OCI-LY1 (cell line): Measurements from ENCODE around the gene SIRPA.

ENCODE experiments used
- H2AFZ ChIP-seq: fragments of 200-600 bp; sonication (generic), shearing (Covaris generic); 2 replicates; pipeline ENCODE4 v1.6.0; 2014; ENCODE audit warnings: antibody characterized with exemption, mild to moderate bottlenecking, low read length
- H3F3A ChIP-seq: fragments of 200-600 bp; sonication (generic), shearing (Covaris generic); 2 replicates; pipeline ENCODE4 v1.6.0; 2014; ENCODE audit warnings: mild to moderate bottlenecking, antibody characterized with exemption, low read length, moderate library complexity; ENCODE audit not compliant: insufficient read depth
- H3K27ac ChIP-seq: fragments of 200-600 bp; sonication (generic); 2 replicates; pipeline ENCODE4 v1.5.1; 2014; ENCODE audit warnings: low read length, mixed run types, mild to moderate bottlenecking, low read depth; ENCODE audit not compliant: poor library complexity, severe bottlenecking
- H3K27me3 ChIP-seq: fragments of 200-600 bp; sonication (generic); 2 replicates; pipeline ENCODE4 v1.6.0; 2014; ENCODE audit warnings: antibody characterized with exemption, mild to moderate bottlenecking, low read length, moderate library complexity; ENCODE audit not compliant: insufficient read depth
- H3K36me3 ChIP-seq: fragments of 200-600 bp; sonication (generic); 2 replicates; pipeline ENCODE4 v1.6.1; 2014; ENCODE audit warnings: mild to moderate bottlenecking, antibody characterized with exemption, low read length, moderate library complexity, mixed read lengths; ENCODE audit not compliant: insufficient read depth
- H3K4me1 ChIP-seq: fragments of 200-600 bp; sonication (generic); 2 replicates; pipeline ENCODE4 v1.5.1; 2014; ENCODE audit warnings: mild to moderate bottlenecking, low read length, moderate library complexity; ENCODE audit not compliant: insufficient read depth, severe bottlenecking
- H3K4me2 ChIP-seq: fragments of 200-600 bp; sonication (generic), shearing (Covaris generic); 2 replicates; pipeline ENCODE4 v1.6.1; 2014; ENCODE audit warnings: low read length
- H3K4me3 ChIP-seq: fragments of 200-600 bp; sonication (generic); 2 replicates; pipeline ENCODE4 v1.5.1; 2014; ENCODE audit warnings: low read length, low read depth, mild to moderate bottlenecking, mixed read lengths; ENCODE audit not compliant: poor library complexity, severe bottlenecking
- H3K79me2 ChIP-seq: fragments of 200-600 bp; shearing (Covaris generic); 2 replicates; pipeline ENCODE4 v1.6.1; 2016; ENCODE audit warnings: mixed run types, low read length, mixed read lengths; ENCODE audit not compliant: insufficient read depth
- H3K9ac ChIP-seq: fragments of 200-600 bp; sonication (generic), shearing (Covaris generic); 2 replicates; pipeline ENCODE4 v1.6.1; 2014; ENCODE audit warnings: mild to moderate bottlenecking, low read length, mixed read lengths
- H3K9me2 ChIP-seq: fragments of 200-600 bp; sonication (generic), shearing (Covaris generic); 2 replicates; pipeline ENCODE4 v1.6.1; 2014; ENCODE audit warnings: low read depth, mild to moderate bottlenecking, low read length, mixed read lengths
- H3K9me3 ChIP-seq: fragments of 200-600 bp; shearing (Covaris generic); 2 replicates; pipeline ENCODE4 v1.6.1; 2014; ENCODE audit warnings: low read length, mixed read lengths
- H4K20me1 ChIP-seq: fragments of 200-600 bp; sonication (generic), shearing (Covaris generic); 2 replicates; pipeline ENCODE4 v1.6.0; 2016; ENCODE audit warnings: mild to moderate bottlenecking, low read length; ENCODE audit not compliant: insufficient read depth
- EZH2 ChIP-seq: fragments of 200-600 bp; sonication (generic), shearing (Covaris generic); IDR thresholded peaks from 2 replicates; pipeline ENCODE4 v1.8.0; 2017; ENCODE audit warnings: borderline replicate concordance, mixed run types, mild to moderate bottlenecking, antibody characterized with exemption, low read length, moderate library complexity, mixed read lengths
- TF ChIP-seq, protein P1 (sequence below): fragments of 200-600 bp; sonication (generic), shearing (Covaris generic); IDR thresholded peaks from 2 replicates; pipeline ENCODE4 v1.5.1; 2017; ENCODE audit warnings: mild to moderate bottlenecking, antibody characterized with exemption, low read length, moderate library complexity, mixed read lengths

SIRPA gene

DNA sequence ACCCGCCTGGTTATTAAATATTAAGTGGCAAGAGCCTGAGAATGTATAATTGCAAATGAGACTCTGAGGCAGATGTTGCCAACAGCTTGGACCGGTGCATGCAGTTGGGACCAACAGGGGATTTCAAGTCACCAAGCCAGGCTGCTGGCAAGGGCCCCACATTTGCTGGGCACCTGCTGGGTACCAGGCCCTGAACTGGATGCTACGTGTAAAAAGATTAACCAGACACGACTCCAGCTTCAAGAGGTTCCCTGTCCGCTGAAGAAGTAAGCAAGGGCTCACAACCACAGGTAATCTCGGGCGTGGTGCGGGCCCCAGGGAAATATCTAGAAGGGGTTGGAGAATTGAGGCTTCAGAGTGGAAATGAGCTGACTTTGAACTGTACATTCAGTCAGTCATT is 13.2 kb upstream of the SIRPA start:
- Histone ChIP-seq H3K27me3 (no peaks in the 10 kb centered on the region), H3K4me1 (no peaks in the 10 kb centered on the region), H3K79me2 (no peaks in the 10 kb centered on the region), H2AFZ (no peak overlapping the region), H3K27ac (no peak overlapping the region), H3K4me3 (no peak overlapping the region), H3F3A (no peaks in the 10 kb centered on the region), H3K9ac (no peak overlapping the region), H3K9me2 (no peaks in the 10 kb centered on the region), H3K4me2 (no peak overlapping the region), H4K20me1 (no peaks in the 10 kb centered on the region), H3K9me3 (no peaks in the 10 kb centered on the region), H3K36me3 (no peaks in the 10 kb centered on the region)
- TF ChIP-seq EZH2, result no peak
- TF ChIP-seq, protein P1, sequence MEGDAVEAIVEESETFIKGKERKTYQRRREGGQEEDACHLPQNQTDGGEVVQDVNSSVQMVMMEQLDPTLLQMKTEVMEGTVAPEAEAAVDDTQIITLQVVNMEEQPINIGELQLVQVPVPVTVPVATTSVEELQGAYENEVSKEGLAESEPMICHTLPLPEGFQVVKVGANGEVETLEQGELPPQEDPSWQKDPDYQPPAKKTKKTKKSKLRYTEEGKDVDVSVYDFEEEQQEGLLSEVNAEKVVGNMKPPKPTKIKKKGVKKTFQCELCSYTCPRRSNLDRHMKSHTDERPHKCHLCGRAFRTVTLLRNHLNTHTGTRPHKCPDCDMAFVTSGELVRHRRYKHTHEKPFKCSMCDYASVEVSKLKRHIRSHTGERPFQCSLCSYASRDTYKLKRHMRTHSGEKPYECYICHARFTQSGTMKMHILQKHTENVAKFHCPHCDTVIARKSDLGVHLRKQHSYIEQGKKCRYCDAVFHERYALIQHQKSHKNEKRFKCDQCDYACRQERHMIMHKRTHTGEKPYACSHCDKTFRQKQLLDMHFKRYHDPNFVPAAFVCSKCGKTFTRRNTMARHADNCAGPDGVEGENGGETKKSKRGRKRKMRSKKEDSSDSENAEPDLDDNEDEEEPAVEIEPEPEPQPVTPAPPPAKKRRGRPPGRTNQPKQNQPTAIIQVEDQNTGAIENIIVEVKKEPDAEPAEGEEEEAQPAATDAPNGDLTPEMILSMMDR, result no peak

DNA sequence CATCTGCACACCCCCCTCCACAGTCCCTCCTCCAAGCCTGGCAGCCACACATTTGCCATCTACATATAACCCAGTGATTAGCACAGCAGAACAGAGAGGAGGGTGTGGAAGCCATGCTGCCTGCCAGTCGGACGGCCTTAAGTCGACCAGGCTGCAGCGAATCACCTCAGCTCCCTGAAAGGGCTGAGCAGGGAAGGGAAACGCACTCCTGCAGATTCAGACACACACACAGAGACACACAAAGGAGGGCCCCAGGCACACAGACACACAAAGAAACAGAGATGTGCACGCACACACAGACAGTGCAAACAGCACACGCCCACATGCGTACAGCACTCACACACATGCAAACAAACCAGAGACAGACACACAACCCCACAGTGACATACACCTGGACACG is 11.2 kb upstream of the SIRPA start:
- Histone ChIP-seq H3K36me3 (no peaks in the 10 kb centered on the region), H2AFZ (no peak overlapping the region), H3K4me2 (no peak overlapping the region), H3K4me3 (no peak overlapping the region), H4K20me1 (no peaks in the 10 kb centered on the region), H3K9me2 (no peaks in the 10 kb centered on the region), H3K9me3 (no peaks in the 10 kb centered on the region), H3K4me1 (no peaks in the 10 kb centered on the region), H3K27ac (no peak overlapping the region), H3K27me3 (0 out of 2 replicates have a peak, but pooled peaks cover 5% of the 10 kb centered on the region), H3K9ac (no peak overlapping the region), H3F3A (no peaks in the 10 kb centered on the region), H3K79me2 (no peaks in the 10 kb centered on the region)
- no peak for TF ChIP-seq EZH2
- TF ChIP-seq, protein P1, result no peak

DNA sequence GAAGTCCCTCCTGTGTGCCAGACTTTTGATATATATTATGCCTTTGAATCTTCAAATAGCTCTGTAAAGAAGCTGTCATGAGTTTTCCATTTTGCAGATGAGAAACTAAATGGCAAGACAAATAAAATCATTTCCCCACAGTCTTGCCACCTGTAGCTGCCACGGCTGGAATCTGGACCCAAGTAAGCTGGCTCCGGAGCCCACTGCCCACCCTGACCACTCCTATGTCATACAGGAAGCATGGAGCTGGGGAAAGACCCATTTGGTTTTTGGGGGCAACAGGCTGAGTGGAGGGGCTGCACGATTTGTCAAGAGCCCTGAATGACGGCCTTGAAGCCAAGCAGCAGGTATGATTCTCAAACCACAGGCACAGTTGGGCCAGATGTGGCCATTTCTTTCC is 10.0 kb upstream of the SIRPA start:
- no peak overlapping the region for H2AFZ ChIP-seq
- no peaks in the 10 kb centered on the region for H3K9me2 ChIP-seq
- H3F3A ChIP-seq, result no peaks in the 10 kb centered on the region
- no peaks in the 10 kb centered on the region for H4K20me1 ChIP-seq
- no peak overlapping the region for H3K27ac ChIP-seq
- no peaks in the 10 kb centered on the region for H3K79me2 ChIP-seq
- TF ChIP-seq EZH2, result no peak
- TF ChIP-seq, protein P1, result no peak
- H3K9ac ChIP-seq, result no peak overlapping the region
- no peaks in the 10 kb centered on the region for H3K4me1 ChIP-seq
- H3K9me3 ChIP-seq, result no peaks in the 10 kb centered on the region
- 0 out of 2 replicates have a peak, but pooled peaks cover 5% of the 10 kb centered on the region for H3K27me3 ChIP-seq
- H3K36me3 ChIP-seq, result no peaks in the 10 kb centered on the region
- no peak overlapping the region for H3K4me2 ChIP-seq
- H3K4me3 ChIP-seq, result no peak overlapping the region
